Uterus (tissue), 4 donors: Measurements from ENCODE around the gene PRF1. TPM values are rescaled to one million over a fixed set of nuclear protein-coding genes. Genes with fewer than 3 reads are reported as not detected.

ENCODE experiments used
- DNase-seq, 2 donors: peaks; one replicate each; pipeline ENCODE4 v3.0.0-alpha.2; 2019 to 2020
- H3K27ac ChIP-seq, 2 donors: fragments of 200-600 bp; sonication (generic); 1 replicate in 1 of 2; 2 replicates in 1 of 2; pipeline ENCODE4 v1.5.1; 2016 to 2018
- H3K27me3 ChIP-seq, 2 donors: fragments of 200-600 bp; sonication (generic); one replicate each; pipeline ENCODE4 v1.5.1; 2018 to 2019; ENCODE audit warnings: control low read depth in 1 of 2
- H3K36me3 ChIP-seq, 2 donors: fragments of 200-600 bp; sonication (generic); one replicate each; pipeline ENCODE4 v1.5.1; 2019; ENCODE audit warnings: control low read depth in 1 of 2
- H3K4me1 ChIP-seq, 2 donors: fragments of 200-600 bp; sonication (generic); one replicate each; pipeline ENCODE4 v1.5.1; 2018 to 2019; ENCODE audit warnings: control low read depth in 1 of 2
- H3K4me3 ChIP-seq, 2 donors: fragments of 200-600 bp; sonication (generic); 1 replicate in 1 of 2; 2 replicates in 1 of 2; pipeline ENCODE4 v1.5.1; 2018 to 2019; ENCODE audit warnings: mild to moderate bottlenecking in 1 of 2
- H3K9me3 ChIP-seq, 2 donors: fragments of 200-600 bp; sonication (generic); one replicate each; pipeline ENCODE4 v1.5.1; 2019; ENCODE audit warnings: control low read depth in 1 of 2
- POLR2A ChIP-seq, 2 donors: fragments of 450-650 bp; IDR thresholded peaks; one replicate each; pipeline ENCODE4 v1.6.1; 2016; ENCODE audit warnings: antibody characterized with exemption in 2 of 2, mild to moderate bottlenecking in 1 of 2, moderate library complexity in 1 of 2
- intact Hi-C: fragments of 100-400 bp; cut with DNase I; formaldehyde crosslinking; loops from one replicate; pipeline ENCODE4 v1.15.1; 2023; ENCODE audit warnings: low total_unique reads
- total RNA-seq, 4 donors: library from RNA; depleted of rRNA in 3 of 4; stranded (reverse); fragments of >200 nt in 3 of 4; gene quantifications; one replicate each; pipeline versions ENCODE4 v1.1.0 to v1.2.4, GENCODE V29; 2014 to 2023
- TF ChIP-seq, protein P1 (sequence below), 4 experiments: fragments of 200-600 bp in 2 of 4; fragments of 450-650 bp in 2 of 4; sonication (generic) in 2 of 4; IDR thresholded peaks; one replicate each; pipeline ENCODE4 v1.5.1; 2016 to 2019; ENCODE audit warnings: antibody characterized with exemption in 4 of 4, mild to moderate bottlenecking in 2 of 4, moderate library complexity in 1 of 4
- donor health status: DM: yes; HTN: yes; CAD: no.

PRF1 gene
- total RNA-seq, 4 donors from 2014 or later, result 0.51 to 8.7 (median 1.1) TPM; not detected in 1

DNA sequence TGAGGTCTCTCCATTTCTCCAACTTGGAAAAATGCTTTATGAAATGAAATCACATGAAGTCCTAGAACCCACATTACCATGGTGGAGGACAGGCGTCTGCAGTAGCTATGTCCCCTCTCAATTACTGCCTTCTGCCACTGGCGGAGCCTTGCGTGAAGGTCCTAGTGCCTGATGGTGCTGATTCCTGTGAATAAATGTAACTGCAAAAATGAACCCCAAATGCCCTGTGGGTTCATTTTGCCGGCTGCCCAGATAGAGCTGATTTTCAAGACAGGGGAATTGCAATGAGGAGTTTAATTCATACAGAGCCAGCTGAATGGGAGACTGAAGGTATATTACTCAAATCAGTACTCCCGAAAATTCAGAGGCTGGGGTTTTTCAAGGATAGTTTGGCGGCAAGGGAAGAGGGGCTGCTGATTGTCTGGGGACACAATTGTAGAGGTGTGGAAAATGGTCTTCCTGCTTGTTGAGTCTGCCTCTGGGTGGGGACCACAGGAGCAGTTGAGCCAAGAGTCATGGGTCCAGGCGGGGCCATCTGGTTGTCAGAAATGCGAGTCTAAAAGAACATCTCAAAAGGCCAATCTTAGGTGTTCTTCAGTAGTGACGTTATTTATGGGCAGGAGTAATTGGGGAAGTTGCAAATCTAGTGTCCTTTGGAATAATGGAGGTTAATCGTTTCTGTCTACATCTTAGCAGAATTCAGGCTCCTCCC is 13.5 kb downstream of the PRF1 start:
- DNase-seq, result no peak
- Histone ChIP-seq H3K9me3 (no peaks in the 10 kb centered on the region), H3K27ac (no peak overlapping the region), H3K36me3 (no peaks in the 10 kb centered on the region), H3K4me1 (no peaks in the 10 kb centered on the region), H3K4me3 (no peak overlapping the region), H3K27me3 (no peaks in the 10 kb centered on the region)
- TF ChIP-seq POLR2A (IDR thresholded peaks at IDR 0.05), result no peak
- TF ChIP-seq, protein P1, sequence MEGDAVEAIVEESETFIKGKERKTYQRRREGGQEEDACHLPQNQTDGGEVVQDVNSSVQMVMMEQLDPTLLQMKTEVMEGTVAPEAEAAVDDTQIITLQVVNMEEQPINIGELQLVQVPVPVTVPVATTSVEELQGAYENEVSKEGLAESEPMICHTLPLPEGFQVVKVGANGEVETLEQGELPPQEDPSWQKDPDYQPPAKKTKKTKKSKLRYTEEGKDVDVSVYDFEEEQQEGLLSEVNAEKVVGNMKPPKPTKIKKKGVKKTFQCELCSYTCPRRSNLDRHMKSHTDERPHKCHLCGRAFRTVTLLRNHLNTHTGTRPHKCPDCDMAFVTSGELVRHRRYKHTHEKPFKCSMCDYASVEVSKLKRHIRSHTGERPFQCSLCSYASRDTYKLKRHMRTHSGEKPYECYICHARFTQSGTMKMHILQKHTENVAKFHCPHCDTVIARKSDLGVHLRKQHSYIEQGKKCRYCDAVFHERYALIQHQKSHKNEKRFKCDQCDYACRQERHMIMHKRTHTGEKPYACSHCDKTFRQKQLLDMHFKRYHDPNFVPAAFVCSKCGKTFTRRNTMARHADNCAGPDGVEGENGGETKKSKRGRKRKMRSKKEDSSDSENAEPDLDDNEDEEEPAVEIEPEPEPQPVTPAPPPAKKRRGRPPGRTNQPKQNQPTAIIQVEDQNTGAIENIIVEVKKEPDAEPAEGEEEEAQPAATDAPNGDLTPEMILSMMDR (IDR thresholded peaks at IDR 0.05), result no peak
- intact Hi-C loops, result no loop called here

DNA sequence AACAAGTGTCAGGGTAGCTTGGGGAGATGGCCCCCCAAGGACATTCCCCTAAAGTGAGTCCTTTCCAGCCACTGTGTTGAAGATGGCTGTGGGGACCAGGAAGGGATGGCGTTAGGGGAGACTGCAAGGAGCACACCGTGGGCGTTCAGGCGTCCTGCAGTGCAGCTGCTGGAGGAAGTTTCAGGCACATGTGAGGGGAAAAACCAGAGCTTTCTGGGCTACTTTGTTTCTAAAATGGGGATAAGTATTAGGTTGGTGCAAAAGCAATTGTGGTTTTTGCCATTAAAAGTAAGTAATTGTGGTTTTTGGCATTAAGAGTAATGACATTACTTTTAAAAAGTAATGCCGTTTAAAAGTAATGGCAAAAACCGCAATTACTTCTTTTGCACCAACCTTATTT is 14.3 kb downstream of the PRF1 start:
- DNase-seq, result no peak
- Histone ChIP-seq H3K9me3 (no peaks in the 10 kb centered on the region), H3K36me3 (no peaks in the 10 kb centered on the region), H3K4me3 (no peak overlapping the region), H3K4me1 (no peaks in the 10 kb centered on the region), H3K27ac (no peak overlapping the region), H3K27me3 (no peaks in the 10 kb centered on the region)
- TF ChIP-seq POLR2A (IDR thresholded peaks at IDR 0.05), result no peak
- TF ChIP-seq, protein P1 (IDR thresholded peaks at IDR 0.05), result no peak
- intact Hi-C loops, result no loop called here

DNA sequence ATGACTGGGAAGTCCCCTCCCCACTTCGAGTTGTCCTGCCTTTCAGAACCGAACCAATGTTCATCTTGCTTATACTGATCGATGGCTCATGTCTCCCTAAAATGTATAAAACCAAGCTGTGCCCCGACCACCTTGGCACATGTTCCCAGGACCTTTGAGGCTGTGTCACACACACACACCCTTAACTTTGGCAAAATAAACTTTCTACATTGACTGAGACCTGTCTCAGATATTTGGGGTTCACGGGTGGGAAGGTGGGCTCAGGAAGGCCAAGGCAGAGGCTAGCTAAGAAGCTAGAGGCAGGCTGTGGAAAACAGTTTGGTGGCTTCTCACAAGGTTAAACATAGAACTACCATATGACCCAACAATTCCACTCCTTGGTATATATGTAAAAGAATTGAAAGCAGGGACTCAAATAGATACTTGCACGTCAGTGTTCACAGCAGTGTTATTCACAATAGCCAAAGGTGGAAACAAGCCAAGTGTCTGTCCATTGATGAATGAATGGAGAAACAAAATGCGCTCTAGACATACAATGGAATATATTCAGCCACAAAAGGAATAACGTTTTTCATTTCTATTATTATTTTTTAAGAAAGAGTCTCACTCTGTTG is 15.4 kb downstream of the PRF1 start:
- no peak overlapping the region for H3K4me3 ChIP-seq
- no peak for DNase-seq
- intact Hi-C loops, result no loop called here
- no peaks in the 10 kb centered on the region for H3K4me1 ChIP-seq
- H3K36me3 ChIP-seq, result no peaks in the 10 kb centered on the region
- H3K27me3 ChIP-seq, result no peaks in the 10 kb centered on the region
- TF ChIP-seq POLR2A (IDR thresholded peaks at IDR 0.05), result no peak
- TF ChIP-seq, protein P1 (IDR thresholded peaks at IDR 0.05), result no peak
- H3K9me3 ChIP-seq, result no peaks in the 10 kb centered on the region
- no peak overlapping the region for H3K27ac ChIP-seq

DNA sequence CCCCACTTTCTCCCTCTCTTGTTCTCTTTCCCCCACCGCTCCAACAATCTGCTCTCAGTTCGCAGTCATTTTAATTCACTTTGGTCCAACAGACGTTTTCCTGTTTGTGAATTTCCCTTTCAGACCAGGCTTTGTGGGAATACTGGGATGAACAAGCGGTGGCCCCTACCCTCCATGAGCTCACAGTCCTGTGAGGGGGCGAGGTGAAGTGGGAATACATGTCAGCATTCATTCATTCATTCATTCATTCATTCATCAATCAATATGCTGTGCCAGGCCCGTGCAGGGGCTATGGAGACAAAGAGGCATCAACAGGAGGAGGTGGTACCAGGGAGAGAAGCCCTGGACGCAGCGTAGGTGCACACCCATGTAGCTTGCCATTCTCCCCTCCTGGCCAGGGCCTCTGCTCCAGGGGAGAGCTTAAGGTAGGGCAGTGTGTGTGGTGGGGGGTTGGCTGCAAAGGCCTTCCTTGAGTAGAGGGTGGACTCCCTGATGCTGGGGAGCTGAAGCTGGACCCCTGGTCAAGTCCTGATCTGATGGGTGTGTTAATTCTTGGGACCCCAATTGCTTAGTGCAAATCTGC is 16.1 kb downstream of the PRF1 start:
- H3K4me3 ChIP-seq, result no peak overlapping the region
- TF ChIP-seq, protein P1 (IDR thresholded peaks at IDR 0.05), result no peak
- no peak for TF ChIP-seq POLR2A (IDR thresholded peaks at IDR 0.05)
- DNase-seq, result no peak
- no peaks in the 10 kb centered on the region for H3K9me3 ChIP-seq
- H3K27me3 ChIP-seq, result no peaks in the 10 kb centered on the region
- H3K4me1 ChIP-seq, result no peaks in the 10 kb centered on the region
- intact Hi-C loops, result no loop called here
- H3K27ac ChIP-seq, result no peak overlapping the region
- H3K36me3 ChIP-seq, result no peaks in the 10 kb centered on the region

DNA sequence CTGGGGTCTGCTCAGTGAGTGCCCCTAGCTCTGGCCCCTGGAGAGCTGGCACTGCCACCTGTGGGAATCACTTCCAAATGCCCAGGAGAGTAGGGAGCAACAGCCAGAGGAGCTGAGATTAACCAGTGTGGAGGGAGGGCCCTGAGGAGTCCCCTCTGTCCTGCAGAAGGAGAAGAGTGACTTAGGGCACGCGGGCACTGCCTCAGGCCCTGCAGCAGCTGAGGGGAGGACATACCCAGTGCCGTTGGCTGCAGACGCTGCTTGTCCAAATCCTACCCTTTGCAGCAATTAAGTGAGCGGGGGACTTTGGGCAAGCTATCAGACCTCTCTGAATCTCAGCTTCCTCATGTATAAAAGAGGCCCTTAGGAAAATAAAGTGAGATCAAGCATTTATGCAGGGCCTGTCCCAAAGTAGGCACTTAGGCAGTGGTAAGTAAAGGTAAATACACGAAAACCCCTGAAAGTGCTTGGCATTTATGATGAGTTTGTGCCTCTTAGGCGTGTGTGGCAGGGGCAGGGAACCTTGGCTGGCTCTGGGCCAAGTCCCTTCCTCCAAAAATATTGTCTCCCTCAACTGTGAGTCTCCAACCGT is 16.9 kb downstream of the PRF1 start:
- no peaks in the 10 kb centered on the region for H3K27me3 ChIP-seq
- H3K36me3 ChIP-seq, result no peaks in the 10 kb centered on the region
- H3K9me3 ChIP-seq, result no peaks in the 10 kb centered on the region
- no peak overlapping the region for H3K27ac ChIP-seq
- TF ChIP-seq, protein P1 (IDR thresholded peaks at IDR 0.05), result no peak
- no peak for TF ChIP-seq POLR2A (IDR thresholded peaks at IDR 0.05)
- intact Hi-C loops, result no loop called here
- no peaks in the 10 kb centered on the region for H3K4me1 ChIP-seq
- DNase-seq, result no peak
- H3K4me3 ChIP-seq, result no peak overlapping the region
